ENCODE data around the gene RUFY3. TPM values are rescaled to one million over a fixed set of nuclear protein-coding genes. Genes with fewer than 3 reads are reported as not detected.

Gene RUFY3
- total RNA-seq, 1 experiment from 2014 or later: 48.0 TPM

DNA sequence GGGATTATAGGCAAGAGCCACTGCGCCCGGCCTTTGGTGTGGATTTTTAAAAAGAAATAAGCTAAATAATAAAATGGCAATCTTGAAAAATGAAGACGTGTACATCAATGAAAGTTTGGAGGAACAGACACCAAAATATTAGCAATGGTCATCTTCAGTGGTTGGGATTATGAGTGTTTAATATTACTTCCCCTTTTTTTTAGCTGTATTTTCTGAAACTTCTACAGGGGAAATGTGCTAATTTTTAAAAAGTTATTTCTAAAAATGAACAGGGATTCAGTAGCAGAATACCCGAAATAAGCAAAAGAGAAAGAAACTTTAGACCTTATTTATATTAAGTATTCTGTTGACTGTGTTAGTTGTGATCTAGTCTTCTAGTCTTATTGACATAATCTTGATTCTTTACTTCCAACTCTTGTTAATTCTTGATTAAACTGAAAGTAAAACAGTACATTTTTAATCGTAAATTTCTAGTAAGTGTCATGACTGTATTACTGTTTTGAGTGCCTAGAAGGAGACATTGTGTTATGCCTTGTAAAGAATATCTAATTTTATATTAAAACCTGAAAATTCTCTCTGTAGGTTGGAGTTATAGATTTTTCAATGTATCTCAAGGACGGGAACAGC lies 51.3 kb downstream of the RUFY3 start:
- Histone ChIP-seq H2BK20ac (ENCODE audit: low read depth, low read length, poor library complexity, severe bottlenecking) (no peak overlapping the region), H3K27ac (ENCODE audit: insufficient read length, low read depth, low read length) (no peak overlapping the region), H3K79me1 (ENCODE audit: insufficient read depth, low read depth, low read length, poor library complexity, severe bottlenecking) (no peaks in the 10 kb centered on the region), H3K4me2 (ENCODE audit: insufficient read depth, insufficient read length, low read length) (no peak overlapping the region), H3K79me2 (ENCODE audit: insufficient read depth, low read length) (no peaks in the 10 kb centered on the region), H3K9ac (ENCODE audit: extremely low read depth, insufficient read length, low read length) (no peak overlapping the region), H3K14ac (ENCODE audit: insufficient read depth, low read length) (no peak overlapping the region), H3K4me1 (ENCODE audit: insufficient read depth, low read length) (no peaks in the 10 kb centered on the region), H3K27me3 (ENCODE audit: insufficient read depth, low read length) (no peaks in the 10 kb centered on the region), H3K23ac (ENCODE audit: insufficient read length, low read depth, low read length) (no peak overlapping the region), H4K91ac (ENCODE audit: insufficient read length, low read depth, low read length) (no peak overlapping the region), H3K56ac (ENCODE audit: insufficient read length, low read depth, low read length) (no peak overlapping the region), H4K5ac (ENCODE audit: insufficient read length, low read depth, low read length) (no peak overlapping the region), H2BK12ac (ENCODE audit: insufficient read length, low read depth, low read length) (no peak overlapping the region), H3K9me3 (ENCODE audit: control insufficient read depth, low read depth, low read length) (no peaks in the 10 kb centered on the region), H4K20me1 (ENCODE audit: control insufficient read depth, insufficient read depth, insufficient read length) (no peaks in the 10 kb centered on the region), H3K18ac (ENCODE audit: insufficient read length, low read depth, low read length) (no peak overlapping the region), H3T11ph (ENCODE audit: low read length) (no peak overlapping the region), H4K8ac (replicated peaks; ENCODE audit: insufficient read length, low read depth, low read length) (no peak overlapping the region), H3K4ac (ENCODE audit: low read depth, low read length) (no peak overlapping the region), H2AFZ (ENCODE audit: low read length) (no peak overlapping the region), H2BK15ac (ENCODE audit: low read depth, low read length) (no peak overlapping the region), H2AK5ac (ENCODE audit: insufficient read length, low read length) (no peak overlapping the region), H3K23me2 (ENCODE audit: insufficient read length, low read depth, low read length, poor library complexity, severe bottlenecking) (no peaks in the 10 kb centered on the region), H2BK5ac (ENCODE audit: insufficient read length, low read length) (no peak overlapping the region), H2BK120ac (ENCODE audit: low read depth, low read length, poor library complexity, severe bottlenecking) (no peak overlapping the region)
- H3K36me3 Mint-ChIP-seq (ENCODE audit: insufficient read depth in 1 of 3, low read depth in 3 of 3): peaks cover 2 to 19% (median 17%) of the 10 kb centered on the region in 3 experiments; a peak in 5 of 7 replicates
- H3K27me3 Mint-ChIP-seq (ENCODE audit: low read depth): no peaks in the 10 kb centered on the region
- no peak for DNase-seq
- no peak overlapping the region for H3K4me3 Mint-ChIP-seq
- no peak overlapping the region for H3K27ac Mint-ChIP-seq
- WGBS (ENCODE audit: extremely low coverage, insufficient read length, low lambda C conversion rate): no CpG with 5 or more reads among the region's 6 CpGs
- H3K4me1 Mint-ChIP-seq: no peaks in the 10 kb centered on the region
- TF ChIP-seq, protein P1, sequence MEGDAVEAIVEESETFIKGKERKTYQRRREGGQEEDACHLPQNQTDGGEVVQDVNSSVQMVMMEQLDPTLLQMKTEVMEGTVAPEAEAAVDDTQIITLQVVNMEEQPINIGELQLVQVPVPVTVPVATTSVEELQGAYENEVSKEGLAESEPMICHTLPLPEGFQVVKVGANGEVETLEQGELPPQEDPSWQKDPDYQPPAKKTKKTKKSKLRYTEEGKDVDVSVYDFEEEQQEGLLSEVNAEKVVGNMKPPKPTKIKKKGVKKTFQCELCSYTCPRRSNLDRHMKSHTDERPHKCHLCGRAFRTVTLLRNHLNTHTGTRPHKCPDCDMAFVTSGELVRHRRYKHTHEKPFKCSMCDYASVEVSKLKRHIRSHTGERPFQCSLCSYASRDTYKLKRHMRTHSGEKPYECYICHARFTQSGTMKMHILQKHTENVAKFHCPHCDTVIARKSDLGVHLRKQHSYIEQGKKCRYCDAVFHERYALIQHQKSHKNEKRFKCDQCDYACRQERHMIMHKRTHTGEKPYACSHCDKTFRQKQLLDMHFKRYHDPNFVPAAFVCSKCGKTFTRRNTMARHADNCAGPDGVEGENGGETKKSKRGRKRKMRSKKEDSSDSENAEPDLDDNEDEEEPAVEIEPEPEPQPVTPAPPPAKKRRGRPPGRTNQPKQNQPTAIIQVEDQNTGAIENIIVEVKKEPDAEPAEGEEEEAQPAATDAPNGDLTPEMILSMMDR (conservative IDR thresholded peaks at IDR 0.05): no peak
- H3K9me3 Mint-ChIP-seq: no peaks in the 10 kb centered on the region

Data from H9 (cell line).